C4-2B (cell line): ENCODE measurements around the gene MCCD1.

ENCODE experiments used
- CTCF ChIP-seq: fragments of 450-650 bp; conservative IDR thresholded peaks from 2 replicates; pipeline ENCODE4 v1.5.1; 2017; ENCODE audit warnings: mild to moderate bottlenecking
- ZFX ChIP-seq: fragments of 450-650 bp; IDR thresholded peaks from 2 replicates; pipeline ENCODE4 v1.6.1; 2017

- no peak for TF ChIP-seq CTCF
- TF ChIP-seq ZFX = no peak
Measured at GRCh38 chr6:31558631-31559500, 30.1 kb downstream of the MCCD1 start.
